HUDEP-2 (cell line): ENCODE results near the gene MAP1LC3A.
A peak's percentile ranks its signal among the peaks of the same experiment; 100 is the strongest.

ENCODE experiments used
- DNase-seq, 76 experiments: peaks; one replicate each; lab custom pipeline; 2025; ENCODE audit not compliant: unreplicated experiment in 76 of 76; lab: John Stamatoyannopoulos, UW

Gene MAP1LC3A

GRCh38 chr20:34573541-34574300, 15.2 kb downstream of the MAP1LC3A start:
- no peak for DNase-seq

- DNase-seq, result no peak
These were observed 15.9 kb downstream of the MAP1LC3A start for GRCh38 chr20:34574426-34574825.

GRCh38 chr20:34574861-34575260, 16.3 kb downstream of the MAP1LC3A start:
- DNase-seq, result no peak

GRCh38 chr20:34575271-34575670, 16.8 kb downstream of the MAP1LC3A start:
- no peak for DNase-seq

- no peak for DNase-seq
These were observed 17.2 kb downstream of the MAP1LC3A start for GRCh38 chr20:34575756-34576155.

GRCh38 chr20:34577061-34577460, 18.5 kb downstream of the MAP1LC3A start:
- no peak for DNase-seq

- no peak for DNase-seq
These were observed 19.5 kb downstream of the MAP1LC3A start for GRCh38 chr20:34578025-34578424.

- DNase-seq, result no peak
These were observed 20.0 kb downstream of the MAP1LC3A start for GRCh38 chr20:34578521-34578920.

- DNase-seq, result peak in 2 of 76 experiments; percentile 4 to 7
These were observed 20.9 kb downstream of the MAP1LC3A start for GRCh38 chr20:34579191-34579978.

- DNase-seq, result no peak
These were observed 21.7 kb downstream of the MAP1LC3A start for GRCh38 chr20:34579979-34580940.

GRCh38 chr20:34581341-34582184, 23.0 kb downstream of the MAP1LC3A start:
- no peak for DNase-seq

- DNase-seq, result no peak
These were observed 23.7 kb downstream of the MAP1LC3A start for GRCh38 chr20:34582221-34582620.

- no peak for DNase-seq
These were observed 24.4 kb downstream of the MAP1LC3A start for GRCh38 chr20:34582911-34583310.

- DNase-seq, result no peak
These were observed 25.0 kb downstream of the MAP1LC3A start for GRCh38 chr20:34583544-34583943.

- no peak for DNase-seq
These were observed 26.5 kb downstream of the MAP1LC3A start for GRCh38 chr20:34585019-34585418.

- DNase-seq, result no peak
These were observed 28.1 kb downstream of the MAP1LC3A start for GRCh38 chr20:34586488-34587163.

- no peak for DNase-seq
These were observed 37.1 kb downstream of the MAP1LC3A start for GRCh38 chr20:34595377-34596184.

GRCh38 chr20:34600892-34601653, 42.6 kb downstream of the MAP1LC3A start:
- no peak for DNase-seq
